Breast epithelium (tissue), 3 donors: ENCODE data around the gene NOL4L.

ENCODE experiments used
- CTCF ChIP-seq, 3 donors: fragments of 450-650 bp; IDR thresholded peaks; one replicate each; pipeline ENCODE4 v1.5.1; 2016 to 2017; ENCODE audit warnings: antibody characterized with exemption in 3 of 3, mild to moderate bottlenecking in 3 of 3, moderate library complexity in 3 of 3
- POLR2AphosphoS5 ChIP-seq, 3 donors: sonication (generic); formaldehyde crosslinking; IDR thresholded peaks; one replicate each; pipeline ENCODE4 v1.6.1; 2017; ENCODE audit warnings: antibody characterized with exemption in 3 of 3

GRCh38 chr20:32400476-32400875 lies 184.7 kb downstream of the NOL4L start:
- TF ChIP-seq CTCF (IDR thresholded peaks at IDR 0.05) (no peak), POLR2AphosphoS5 (IDR thresholded peaks at IDR 0.05) (no peak)
